KMS-11 (cell line): ENCODE data around the gene RBM17.
A peak's percentile ranks its signal among the peaks of the same experiment; 100 is the strongest.
"Not testable (repeated sequence)": the region's sequence is repeated elsewhere in the genome, so short reads cannot be mapped to it uniquely, and the experiment has no call there.

Experiments used
- H2AFZ ChIP-seq: fragments of 200-600 bp; sonication (generic); 2 replicates; pipeline ENCODE4 v1.6.1; 2016; ENCODE audit warnings: antibody characterized with exemption, mixed run types, low read depth
- H3K27ac ChIP-seq: fragments of 200-600 bp; sonication (generic); 2 replicates; pipeline ENCODE4 v1.6.1; 2016; ENCODE audit warnings: mild to moderate bottlenecking, mixed run types
- H3K27me3 ChIP-seq: fragments of 200-600 bp; sonication (generic); 2 replicates; pipeline ENCODE4 v1.6.1; 2017; ENCODE audit warnings: mild to moderate bottlenecking, low read depth, mixed run types, moderate library complexity; ENCODE audit not compliant: insufficient read depth
- H3K36me3 ChIP-seq: fragments of 200-600 bp; sonication (generic); 2 replicates; pipeline ENCODE4 v1.6.1; 2017; ENCODE audit warnings: mild to moderate bottlenecking, mixed run types; ENCODE audit not compliant: insufficient read depth
- H3K4me1 ChIP-seq: fragments of 200-600 bp; sonication (generic); 2 replicates; pipeline ENCODE4 v1.6.1; 2016; ENCODE audit warnings: mild to moderate bottlenecking, low read depth, mixed run types; ENCODE audit not compliant: poor library complexity, severe bottlenecking
- H3K4me2 ChIP-seq: fragments of 200-600 bp; sonication (generic); 2 replicates; pipeline ENCODE4 v1.7.0; 2016; ENCODE audit warnings: mild to moderate bottlenecking, mixed run types
- H3K4me3 ChIP-seq: fragments of 200-600 bp; sonication (generic); IDR thresholded peaks from 2 replicates; pipeline ENCODE4 v1.6.1; 2017; ENCODE audit warnings: low read depth, low read length, mixed read lengths; ENCODE audit not compliant: insufficient read depth
- H3K79me2 ChIP-seq: fragments of 200-600 bp; sonication (generic); 2 replicates; pipeline ENCODE4 v1.6.1; 2016; ENCODE audit warnings: low read depth, mixed run types; ENCODE audit not compliant: insufficient read depth
- H3K9ac ChIP-seq: fragments of 200-600 bp; sonication (generic); 2 replicates; pipeline ENCODE4 v1.6.1; 2016; ENCODE audit warnings: mild to moderate bottlenecking, mixed run types
- H4K20me1 ChIP-seq: fragments of 200-600 bp; sonication (generic); 2 replicates; pipeline ENCODE4 v1.6.1; 2016; ENCODE audit warnings: mild to moderate bottlenecking, mixed run types; ENCODE audit not compliant: insufficient read depth
- CTCF ChIP-seq: fragments of 200-600 bp; sonication (generic); conservative IDR thresholded peaks from 2 replicates; pipeline ENCODE4 v1.6.1; 2017; ENCODE audit warnings: low read depth, mild to moderate bottlenecking, antibody characterized with exemption, low read length, moderate library complexity, mixed read lengths

Gene RBM17

GRCh38 chr10:6102128-6102527, 13.3 kb downstream of the RBM17 start:
- TF ChIP-seq CTCF, result no peak
- Histone ChIP-seq H3K36me3 (peaks cover 18% of the 10 kb centered on the region; the same call in 1 of the 2 replicates), H3K4me2 (no peak overlapping the region), H3K27me3 (no peaks in the 10 kb centered on the region), H3K4me1 (no peaks in the 10 kb centered on the region), H3K79me2 (peaks cover 52% of the 10 kb centered on the region), H3K4me3 (no peak overlapping the region), H2AFZ (no peak overlapping the region), H3K27ac (no peak overlapping the region), H3K9ac (no peak overlapping the region), H4K20me1 (peaks cover 8% of the 10 kb centered on the region)

GRCh38 chr10:6103591-6103990, 14.8 kb downstream of the RBM17 start:
- H4K20me1 ChIP-seq, result peaks cover 8% of the 10 kb centered on the region
- no peak overlapping the region for H3K27ac ChIP-seq
- peaks cover 11% of the 10 kb centered on the region; the same call in 1 of the 2 replicates for H3K36me3 ChIP-seq
- H3K27me3 ChIP-seq, result no peaks in the 10 kb centered on the region
- no peak overlapping the region for H3K9ac ChIP-seq
- peaks cover 37% of the 10 kb centered on the region; the same call in 1 of the 2 replicates for H3K79me2 ChIP-seq
- TF ChIP-seq CTCF, result no peak
- H2AFZ ChIP-seq, result no peak overlapping the region
- H3K4me3 ChIP-seq, result no peak overlapping the region
- H3K4me2 ChIP-seq, result no peak overlapping the region
- peaks cover under 1% of the 10 kb centered on the region for H3K4me1 ChIP-seq

- not testable (repeated sequence) for H4K20me1 ChIP-seq, H2AFZ ChIP-seq, H3K36me3 ChIP-seq, H3K4me3 ChIP-seq, H3K27me3 ChIP-seq, H3K9ac ChIP-seq, H3K27ac ChIP-seq, H3K4me2 ChIP-seq
- peaks cover 14% of the 10 kb centered on the region; the same call in 1 of the 2 replicates for H3K79me2 ChIP-seq
- H3K4me1 ChIP-seq, result peaks cover 11% of the 10 kb centered on the region
These were observed 18.8 kb downstream of the RBM17 start for GRCh38 chr10:6107616-6108015.

GRCh38 chr10:6108072-6108471, 19.2 kb downstream of the RBM17 start:
- Histone ChIP-seq H3K36me3 (peaks cover 7% of the 10 kb centered on the region; the same call in 1 of the 2 replicates), H3K27me3 (no peaks in the 10 kb centered on the region), H3K27ac (no peak overlapping the region), H2AFZ (no peak overlapping the region), H3K4me2 (no peak overlapping the region), H3K9ac (no peak overlapping the region), H3K4me3 (no peak overlapping the region), H3K4me1 (peaks cover 11% of the 10 kb centered on the region), H4K20me1 (no peaks in the 10 kb centered on the region), H3K79me2 (peaks cover 9% of the 10 kb centered on the region; the same call in 1 of the 2 replicates)
- TF ChIP-seq CTCF, result no peak

GRCh38 chr10:6108631-6109443, 20.0 kb downstream of the RBM17 start:
- no peak overlapping the region for H3K27ac ChIP-seq
- H3K4me1 ChIP-seq, result peaks cover 11% of the 10 kb centered on the region
- no peak overlapping the region for H3K9ac ChIP-seq
- H3K79me2 ChIP-seq, result peaks cover 3% of the 10 kb centered on the region; the same call in 1 of the 2 replicates
- H3K4me3 ChIP-seq, result no peak overlapping the region
- TF ChIP-seq CTCF, result peak; percentile 98
- H4K20me1 ChIP-seq, result no peaks in the 10 kb centered on the region
- peak overlapping the region; percentile 12; the same call in 1 of the 2 replicates for H3K4me2 ChIP-seq
- H2AFZ ChIP-seq, result no peak overlapping the region
- no peaks in the 10 kb centered on the region for H3K27me3 ChIP-seq
- peaks cover 15% of the 10 kb centered on the region; the same call in 1 of the 2 replicates for H3K36me3 ChIP-seq
